RCC 7860 (cell line): ENCODE results near the gene UBXN6.

ENCODE experiments used
- DNase-seq: peaks from one replicate; pipeline ENCODE4 v3.0.0-alpha.2; 2015; ENCODE audit warnings: low spot score
- FAIRE-seq: peaks from 2 replicates; lab custom pipeline; 2012; peaks lifted over from hg19 to GRCh38; lab: Jason Lieb, UNC

UBXN6 gene

DNA sequence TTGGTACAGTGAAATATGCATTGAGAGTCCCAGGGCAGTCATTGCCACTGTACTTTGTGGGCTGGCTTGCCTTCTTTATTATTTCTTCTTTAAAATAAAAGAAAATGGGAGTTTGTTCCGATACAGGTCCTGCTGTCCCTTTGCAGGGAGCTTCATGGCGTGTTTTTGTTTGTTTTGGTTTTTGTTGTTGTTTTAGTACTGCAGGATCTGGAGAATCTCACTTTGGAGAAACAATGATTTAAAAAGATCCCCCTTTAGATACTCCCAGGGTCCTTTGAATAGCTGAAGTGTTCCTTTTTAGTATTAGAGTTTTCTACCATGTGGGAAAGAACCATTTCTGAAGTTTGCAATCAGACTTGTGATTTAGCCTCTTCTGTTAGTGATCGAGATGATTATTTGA is 44.0 kb downstream of the UBXN6 start:
- DNase-seq (no peak), FAIRE-seq (no peak)

DNA sequence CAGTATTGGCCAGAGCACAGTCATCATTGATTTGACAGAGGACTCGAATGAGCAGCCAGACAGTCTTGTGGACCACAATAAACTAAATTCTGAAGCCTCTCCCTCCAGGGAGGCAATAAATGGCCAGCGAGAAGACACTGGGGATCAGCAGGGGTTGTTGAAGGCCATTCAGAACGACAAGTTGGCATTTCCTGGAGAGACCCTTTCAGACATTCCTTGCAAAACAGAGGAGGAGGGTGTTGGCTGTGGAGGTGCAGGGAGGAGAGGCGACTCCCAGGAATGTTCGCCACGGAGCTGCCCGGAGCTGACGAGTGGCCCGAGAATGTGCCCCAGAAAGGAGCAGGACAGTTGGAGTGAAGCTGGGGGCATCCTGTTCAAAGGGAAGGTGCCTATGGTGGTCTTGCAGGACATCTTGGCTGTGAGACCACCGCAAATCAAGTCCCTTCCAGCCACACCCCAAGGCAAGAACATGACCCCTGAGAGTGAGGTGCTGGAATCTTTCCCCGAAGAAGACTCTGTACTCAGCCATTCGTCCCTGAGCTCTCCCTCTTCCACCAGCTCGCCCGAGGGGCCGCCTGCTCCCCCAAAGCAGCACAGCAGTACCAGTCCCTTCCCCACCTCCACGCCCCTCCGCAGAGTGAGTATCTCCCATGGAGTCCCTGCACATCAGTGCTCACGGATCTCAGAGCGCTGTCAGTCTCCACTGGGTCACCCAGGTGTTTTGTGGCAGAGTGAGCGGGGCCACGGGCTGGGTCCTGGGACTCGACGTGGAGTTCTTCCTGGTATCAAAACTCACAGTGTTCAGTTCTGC is 48.3 kb downstream of the UBXN6 start:
- FAIRE-seq (no peak), DNase-seq (no peak)

DNA sequence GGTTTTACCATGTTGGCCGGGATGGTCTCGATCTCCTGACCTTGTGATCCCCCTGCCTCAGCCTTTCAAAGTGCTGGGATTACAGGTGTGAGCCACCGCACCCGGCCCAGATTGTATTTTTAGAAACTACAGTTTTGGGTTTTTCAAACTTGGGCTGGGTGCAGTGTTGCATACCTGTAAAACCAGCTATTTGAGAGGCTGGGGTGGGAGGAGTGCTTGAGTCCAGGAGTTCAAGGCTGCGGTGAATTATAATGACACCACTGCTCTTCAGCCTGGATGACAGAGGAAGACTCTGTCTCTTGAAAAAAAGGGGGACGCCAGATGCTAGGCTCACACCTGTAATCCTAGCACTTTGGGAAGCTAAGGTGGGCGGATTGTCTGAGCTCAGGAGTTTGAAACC is 51.0 kb downstream of the UBXN6 start:
- no peak for DNase-seq
- no peak for FAIRE-seq

DNA sequence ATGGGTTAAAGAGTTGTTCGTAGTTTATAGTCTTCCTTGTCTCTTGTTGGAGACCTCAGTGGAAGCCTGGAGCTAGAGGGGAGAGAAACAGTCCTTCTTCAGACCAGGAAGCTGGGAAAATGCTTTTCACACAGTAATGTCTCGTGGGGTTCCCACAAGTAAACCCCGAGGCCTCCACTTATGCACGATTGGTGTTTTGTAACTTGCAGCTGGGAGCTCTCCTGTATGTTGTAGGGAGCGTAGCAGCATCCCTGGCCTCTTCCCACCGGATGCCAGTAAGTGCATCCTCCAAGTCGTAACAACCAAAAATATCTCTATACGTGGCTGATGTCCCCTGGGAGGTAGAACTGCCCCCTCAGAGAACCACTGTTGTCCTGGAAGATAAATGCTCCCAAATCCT is 51.6 kb downstream of the UBXN6 start:
- FAIRE-seq, result no peak
- no peak for DNase-seq

DNA sequence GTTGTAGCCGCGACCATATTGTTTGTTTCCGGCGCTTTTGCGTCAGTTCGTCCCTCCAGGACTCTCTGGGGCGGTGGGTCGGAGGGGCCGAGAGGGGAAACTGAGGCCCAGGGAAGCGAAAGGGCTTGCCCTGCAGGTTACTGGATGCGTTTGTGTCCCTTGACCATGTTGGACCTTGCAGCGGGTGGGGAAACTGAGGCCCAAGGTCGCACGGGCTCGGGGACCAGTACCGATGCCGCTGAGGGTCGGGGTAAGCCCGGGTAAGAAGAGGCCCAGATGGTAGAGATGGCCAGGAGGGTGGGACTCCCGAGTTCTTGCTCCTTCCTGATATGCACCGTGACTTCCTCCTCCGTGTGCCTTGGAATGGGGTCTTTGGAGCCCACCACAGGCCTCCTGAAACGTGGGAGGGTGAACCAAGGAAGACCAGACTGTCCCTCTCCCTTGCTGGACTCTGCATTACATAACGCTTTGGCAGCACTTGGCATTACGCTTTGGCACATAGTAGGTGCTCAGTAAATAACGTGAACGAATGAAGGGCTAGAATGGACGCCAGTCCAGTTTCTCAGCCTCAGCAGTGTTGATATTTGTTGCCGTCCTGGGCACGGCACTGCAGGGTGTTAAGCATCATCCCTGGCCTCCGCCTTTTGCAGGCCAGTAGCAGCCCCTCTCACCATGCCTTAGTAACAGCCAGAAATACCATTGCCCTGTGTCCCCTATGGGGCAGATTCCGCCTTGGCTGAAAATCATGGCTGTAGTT is 54.4 kb downstream of the UBXN6 start:
- FAIRE-seq (no peak), DNase-seq (no peak)

DNA sequence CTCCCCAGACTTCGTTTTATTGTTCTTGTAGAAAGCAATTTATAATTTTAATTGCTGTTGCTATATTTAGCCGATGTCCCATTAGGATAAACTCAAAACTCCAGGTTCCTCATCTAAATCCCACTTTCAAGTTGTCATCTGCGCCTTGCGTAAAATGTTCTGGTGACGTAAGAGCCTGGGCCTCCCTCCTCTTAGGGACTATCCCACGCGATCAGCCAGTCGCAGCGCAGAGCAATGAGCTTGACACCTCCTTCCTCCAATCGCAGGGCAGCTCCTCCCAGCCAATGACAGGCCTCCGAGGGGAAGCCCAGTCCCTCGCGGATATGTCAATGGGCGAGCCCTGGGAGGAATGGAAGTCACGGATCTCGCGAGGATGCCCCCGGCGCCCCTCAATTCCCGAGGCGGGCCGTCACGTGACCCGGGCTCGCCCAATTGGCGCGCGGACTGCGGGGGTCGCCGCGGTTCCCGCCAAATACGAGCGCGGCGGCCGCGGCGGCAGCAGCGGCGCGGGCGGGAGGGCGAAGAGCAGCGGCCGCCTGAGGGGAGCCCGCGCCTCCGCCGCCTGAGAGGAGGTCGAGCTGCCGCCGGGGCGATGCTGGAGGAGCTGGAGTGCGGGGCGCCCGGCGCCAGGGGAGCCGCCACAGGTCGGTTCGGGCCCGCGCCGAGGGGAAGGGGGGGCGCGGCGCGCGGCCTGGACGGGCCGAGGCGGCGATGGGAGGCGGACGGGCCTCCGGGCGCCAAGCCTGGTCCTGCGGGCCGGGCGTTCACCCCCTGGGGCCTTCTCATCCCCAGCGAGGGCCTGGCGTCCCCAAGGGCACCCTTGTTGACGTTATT is 55.2 kb downstream of the UBXN6 start, which contains the start of gene CHAF1A:
TSS of gene CHAF1A (plus strand) at position 470 of the 834 bp plus-strand sequence. CDS start at position 593, 123 bp downstream.
- peak; percentile 89 for FAIRE-seq

DNA sequence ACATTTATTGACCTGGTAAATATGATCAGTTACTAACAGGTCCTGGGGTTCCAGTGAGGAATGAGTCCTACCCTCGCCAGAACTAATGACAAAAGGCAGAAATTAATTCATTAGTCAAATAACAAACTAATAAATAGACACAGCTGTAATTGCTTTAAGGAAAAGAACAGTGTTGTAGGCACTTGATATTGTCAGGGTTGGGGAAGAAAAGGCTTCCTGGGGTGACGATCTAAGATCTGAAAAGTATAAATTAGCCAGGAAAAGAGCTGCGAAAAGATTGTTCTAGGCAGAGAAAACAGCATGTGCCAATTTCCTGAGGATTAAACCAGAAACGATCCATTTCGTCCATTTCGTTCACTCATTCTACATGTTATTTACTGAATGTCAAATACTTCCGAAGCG is 55.8 kb downstream of the UBXN6 start:
- no peak for FAIRE-seq

More for the DNA sequence above, 55.2 kb downstream of the UBXN6 start, which contains the start of gene CHAF1A:
- DNase-seq, result peak; percentile 99

DNA sequence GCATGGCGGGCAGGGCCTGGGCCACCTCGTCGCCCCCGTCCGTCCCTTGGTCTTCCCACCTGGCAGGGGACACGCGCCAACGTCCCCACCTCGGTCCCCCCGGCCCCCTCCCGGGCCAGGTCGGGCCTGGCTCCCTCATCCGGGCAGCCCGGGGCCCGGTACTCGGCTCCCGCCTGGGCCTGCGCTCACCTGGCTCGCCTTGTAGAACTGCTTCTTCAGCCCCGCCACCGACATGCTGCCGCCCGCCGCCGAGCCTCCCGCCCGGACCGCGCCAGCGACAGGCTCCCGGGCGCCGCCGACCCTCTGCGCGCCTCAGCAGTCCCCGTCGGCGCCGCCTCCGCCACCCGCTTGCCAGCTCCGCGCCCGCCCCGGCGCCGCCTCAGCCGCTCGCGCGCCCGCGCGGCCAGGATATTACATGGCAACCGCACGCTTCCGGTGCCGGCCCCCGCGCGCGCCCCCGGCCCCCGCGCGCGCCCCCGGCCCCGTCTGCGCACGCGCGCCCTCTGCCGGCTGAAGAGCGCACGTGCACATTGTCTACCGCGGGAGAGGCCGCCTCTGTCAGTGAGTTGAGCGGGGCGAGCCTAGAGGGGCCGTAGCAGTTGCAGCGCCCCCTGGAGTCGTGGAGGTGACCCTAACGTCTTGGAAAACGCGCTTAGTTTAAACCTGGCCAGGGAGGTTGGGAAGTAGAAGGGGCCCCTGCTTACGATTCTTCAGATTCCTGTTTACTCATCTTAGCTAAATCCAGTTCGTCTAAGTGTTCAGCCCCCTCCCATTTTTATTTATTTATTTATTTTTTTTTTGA is 57.3 kb downstream of the UBXN6 start, which contains the start of gene SH3GL1:
TSS of gene SH3GL1 (minus strand) at position 413 of the 802 bp plus-strand sequence. CDS start at position 234, 179 bp downstream.
- peak; percentile 82 for DNase-seq
- FAIRE-seq, result no peak

More for the DNA sequence above, 55.8 kb downstream of the UBXN6 start:
- DNase-seq, result no peak

DNA sequence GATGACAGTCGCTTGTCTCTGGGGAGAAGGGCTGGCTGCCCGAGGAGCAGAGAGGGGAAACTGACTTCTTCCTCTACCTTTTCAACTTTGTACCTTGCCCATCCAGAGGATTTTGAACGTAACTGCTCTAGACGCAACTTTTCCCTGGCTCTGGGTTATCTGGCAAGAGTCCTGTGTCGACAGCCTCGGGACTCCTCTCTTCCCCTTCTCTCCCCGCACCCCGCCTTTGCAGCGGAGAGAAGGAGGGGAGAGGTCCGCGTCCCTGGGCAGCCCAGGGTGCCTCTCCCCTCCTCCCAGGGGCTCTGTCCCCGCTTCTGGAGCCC is 57.8 kb downstream of the UBXN6 start:
- DNase-seq, result no peak
- no peak for FAIRE-seq

DNA sequence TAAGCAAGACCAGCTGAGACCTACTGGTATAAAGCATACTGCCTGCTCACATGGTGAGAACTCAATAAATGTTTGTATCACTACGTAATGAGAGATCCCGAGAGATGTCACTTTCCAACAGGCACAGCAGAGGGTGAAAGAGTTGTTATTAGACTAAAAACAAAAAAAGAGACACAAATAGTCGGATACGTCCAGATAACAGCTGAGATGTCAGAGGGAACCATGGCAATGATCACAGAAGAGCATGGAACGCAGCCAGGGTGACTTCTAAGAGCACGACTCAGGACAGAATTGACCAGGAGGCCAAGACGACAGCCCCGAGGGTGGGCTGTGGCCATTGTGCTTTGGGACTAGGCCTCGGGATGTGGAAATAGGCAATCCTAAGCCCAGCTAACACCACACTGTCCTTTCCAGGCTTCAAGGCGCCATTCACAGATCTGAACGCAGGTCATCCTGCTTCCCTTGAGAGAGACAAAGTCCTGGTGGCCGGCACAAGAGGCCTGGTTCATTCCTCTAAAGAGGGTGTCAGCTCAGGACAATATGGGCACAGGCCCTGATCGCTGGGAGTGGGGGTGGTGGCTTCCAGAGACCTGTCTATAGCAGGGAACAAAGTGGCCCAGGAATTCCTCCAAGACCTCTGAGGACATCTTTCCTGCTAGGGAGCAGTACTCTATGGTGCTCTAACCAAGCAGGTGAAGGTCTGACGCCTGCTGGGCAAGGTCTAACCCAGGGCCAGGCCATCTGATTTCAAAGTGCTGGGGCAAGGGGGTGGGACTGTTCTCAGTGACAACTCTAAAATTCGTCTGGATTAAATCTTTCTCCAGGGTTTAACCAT is 60.4 kb downstream of the UBXN6 start:
- FAIRE-seq (no peak), DNase-seq (no peak)
